Measurements from ENCODE around the gene PEMT.

- TF ChIP-seq EZH2 (IDR thresholded peaks at IDR 0.05; ENCODE audit: borderline replicate concordance, insufficient read depth, low read depth, low read length, poor library complexity, severe bottlenecking): no peak
- TF ChIP-seq CTCF (IDR thresholded peaks at IDR 0.05): no peak
Observed at GRCh38 chr17:17549732-17550366, 41.7 kb downstream of the PEMT start.
